Thymus (tissue), 11 donors: ENCODE measurements around the gene ZNF792. TPM values are rescaled to one million over a fixed set of nuclear protein-coding genes. Genes with fewer than 3 reads are reported as not detected.
"Not testable (repeated sequence)": the region's sequence is repeated elsewhere in the genome, so short reads cannot be mapped to it uniquely, and the experiment has no call there.

Experiments
- DNase-seq, 9 donors: peaks; one replicate each; pipeline ENCODE4 v3.0.0-alpha.2; 2013; ENCODE audit warnings: low spot score in 9 of 9, low read depth in 6 of 9, missing footprints in 1 of 9
- H3K27ac ChIP-seq, 2 donors: one replicate each; pipeline ENCODE4 v1.5.1; 2013; ENCODE audit warnings: control low read depth in 1 of 2, low read depth in 1 of 2, low read length in 1 of 2, mild to moderate bottlenecking in 1 of 2, moderate library complexity in 1 of 2
- H3K27me3 ChIP-seq, 2 donors: one replicate each; pipeline ENCODE4 v1.5.1; 2013; ENCODE audit warnings: low read length in 1 of 2; ENCODE audit not compliant: control insufficient read depth in 2 of 2, insufficient read depth in 1 of 2
- H3K36me3 ChIP-seq, 2 donors: one replicate each; pipeline ENCODE4 v1.5.1; 2013; ENCODE audit warnings: low read length in 1 of 2, mild to moderate bottlenecking in 1 of 2, moderate library complexity in 1 of 2; ENCODE audit not compliant: control insufficient read depth in 2 of 2, insufficient read depth in 2 of 2
- H3K4me1 ChIP-seq, 2 donors: one replicate each; pipeline ENCODE4 v1.5.1; 2013; ENCODE audit warnings: low read length in 2 of 2; ENCODE audit not compliant: control insufficient read depth in 2 of 2, insufficient read depth in 2 of 2
- H3K4me3 ChIP-seq, 2 donors: one replicate each; pipeline ENCODE4 v1.5.1; 2013; ENCODE audit warnings: low read length in 2 of 2, control low read depth in 1 of 2, mild to moderate bottlenecking in 1 of 2
- H3K9me3 ChIP-seq, 2 donors: one replicate each; pipeline ENCODE4 v1.5.1; 2013; ENCODE audit warnings: low read length in 1 of 2, mild to moderate bottlenecking in 1 of 2; ENCODE audit not compliant: control insufficient read depth in 2 of 2, insufficient read depth in 1 of 2
- WGBS: extraction: QIAGEN DNeasy Blood & Tissue Kit; methylation state at CpG from one replicate; pipeline ENCODE4 v1.1.7; 2013; 5-methylcytosine and 5-hydroxymethylcytosine counted together
- polyA plus RNA-seq: library from polyadenylated mRNA; stranded (reverse); fragments of 200-250 nt; gene quantifications from one replicate; pipeline ENCODE4 v1.2.3, GENCODE V29; 2013
- total RNA-seq: library from RNA; stranded (reverse); fragments of 120-200 nt; gene quantifications from one replicate; pipeline ENCODE4 v1.2.4, GENCODE V29; 2013
- donor health status: healthy.

Gene ZNF792
- total and polyA plus RNA-seq, 2 donors = 2.6 to 5.4 TPM

DNA sequence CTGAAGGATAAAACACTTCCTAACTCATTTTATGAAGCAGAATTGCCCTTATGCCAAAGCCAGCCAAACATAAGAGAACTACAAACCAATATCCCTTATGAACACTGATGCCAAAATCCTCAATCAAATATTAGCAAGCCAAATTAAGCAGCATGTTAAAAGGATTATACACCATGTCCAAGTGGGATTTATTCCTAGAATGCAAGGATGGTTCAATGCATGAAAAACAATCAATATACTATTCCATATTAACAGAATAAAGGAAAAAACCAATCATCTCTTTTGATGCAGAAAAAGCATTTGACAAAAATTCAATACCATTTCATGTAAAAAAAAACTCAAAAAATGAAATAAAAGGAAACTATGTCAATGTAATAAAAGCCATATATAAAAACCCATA, 10.9 kb downstream of the ZNF792 start:
- no peaks in the 10 kb centered on the region for H3K4me1 ChIP-seq
- DNase-seq = no peak
- no peaks in the 10 kb centered on the region for H3K27me3 ChIP-seq
- H3K4me3 ChIP-seq = no peak overlapping the region
- no peak overlapping the region for H3K27ac ChIP-seq
- H3K36me3 ChIP-seq = peaks cover 6 to 10% of the 10 kb centered on the region in 2 donors
- H3K9me3 ChIP-seq = peaks cover 16% of the 10 kb centered on the region in 2 donors

DNA sequence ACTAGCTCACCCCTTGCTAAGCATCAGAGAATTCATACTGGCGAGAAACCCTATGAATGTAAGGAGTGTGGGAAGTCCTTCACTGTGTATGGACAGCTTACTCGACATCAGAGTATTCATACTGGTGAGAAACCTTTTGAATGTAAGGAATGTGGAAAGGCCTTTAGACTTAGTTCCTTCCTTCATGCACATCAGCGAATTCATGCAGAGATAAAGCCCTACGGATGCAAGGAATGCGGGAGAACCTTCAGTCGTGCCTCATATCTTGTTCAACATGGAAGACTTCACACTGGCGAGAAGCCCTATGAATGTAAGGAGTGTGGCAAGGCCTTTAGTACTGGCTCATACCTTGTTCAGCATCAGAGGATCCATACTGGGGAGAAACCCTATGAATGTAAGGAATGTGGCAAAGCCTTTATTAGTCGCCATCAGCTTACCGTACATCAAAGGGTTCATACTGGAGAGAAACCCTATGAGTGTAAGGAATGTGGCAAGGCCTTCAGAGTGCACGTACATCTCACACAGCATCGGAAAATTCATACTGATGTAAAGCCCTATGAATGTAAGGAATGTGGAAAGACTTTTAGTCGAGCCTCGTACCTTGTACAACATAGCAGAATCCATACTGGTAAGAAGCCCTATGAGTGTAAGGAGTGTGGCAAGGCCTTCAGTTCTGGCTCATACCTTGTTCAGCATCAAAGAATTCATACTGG, 20.0 kb downstream of the ZNF792 start:
- Histone ChIP-seq H3K27ac (no peak overlapping the region), H3K9me3 (peaks cover 0 to 4% of the 10 kb centered on the region in 2 donors), H3K4me3 (no peak overlapping the region), H3K36me3 (peaks cover 4 to 11% of the 10 kb centered on the region in 2 donors), H3K4me1 (no peaks in the 10 kb centered on the region), H3K27me3 (no peaks in the 10 kb centered on the region)
- DNase-seq = no peak
- 98% methylated on average over 13 of the region's 13 CpGs for WGBS

GRCh38 chr19:34938886-34939285, 25.1 kb downstream of the ZNF792 start:
- H3K27ac ChIP-seq = no peak overlapping the region
- peaks cover 6 to 8% of the 10 kb centered on the region in 2 donors for H3K36me3 ChIP-seq
- WGBS = 92% methylated on average over 9 of the region's 10 CpGs
- DNase-seq = no peak
- no peaks in the 10 kb centered on the region for H3K4me1 ChIP-seq
- no peaks in the 10 kb centered on the region for H3K9me3 ChIP-seq
- no peak overlapping the region for H3K4me3 ChIP-seq
- H3K27me3 ChIP-seq = no peaks in the 10 kb centered on the region

DNA sequence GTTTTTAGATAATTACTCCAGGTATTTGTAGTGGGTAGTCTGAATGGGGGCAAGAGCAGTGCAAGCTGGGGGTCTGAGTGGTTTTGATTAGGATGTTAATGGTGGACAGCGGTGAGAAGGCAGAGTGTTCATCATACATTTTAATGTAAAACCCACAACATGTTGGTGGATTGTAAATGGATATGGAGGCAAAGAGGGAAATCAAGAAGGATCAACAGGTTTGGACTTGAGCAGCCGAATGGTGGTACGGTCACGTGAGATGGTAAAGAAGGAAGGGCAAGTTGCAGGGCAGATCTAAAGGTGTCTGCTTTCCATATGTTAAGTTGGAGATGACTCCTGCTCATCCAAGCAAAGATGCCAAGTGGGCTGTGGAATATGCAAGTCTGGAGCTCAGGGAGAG, 27.8 kb downstream of the ZNF792 start:
- H3K36me3 ChIP-seq = peaks cover 0 to 6% of the 10 kb centered on the region in 2 donors
- H3K27ac ChIP-seq = no peak overlapping the region
- H3K27me3 ChIP-seq = no peaks in the 10 kb centered on the region
- H3K4me1 ChIP-seq = no peaks in the 10 kb centered on the region
- 97% methylated on average over 4 of the region's 4 CpGs for WGBS
- H3K4me3 ChIP-seq = no peak overlapping the region
- no peak for DNase-seq
- no peaks in the 10 kb centered on the region for H3K9me3 ChIP-seq

- WGBS = 90% methylated on average over 6 of the region's 6 CpGs
- no peaks in the 10 kb centered on the region for H3K27me3 ChIP-seq
- no peak for DNase-seq
- peaks cover 0 to 2% of the 10 kb centered on the region in 2 donors for H3K36me3 ChIP-seq
- H3K27ac ChIP-seq = no peak overlapping the region
- H3K4me3 ChIP-seq = no peak overlapping the region
- no peaks in the 10 kb centered on the region for H3K4me1 ChIP-seq
- no peaks in the 10 kb centered on the region for H3K9me3 ChIP-seq
Measured at GRCh38 chr19:34932494-34932893, 31.5 kb downstream of the ZNF792 start.

DNA sequence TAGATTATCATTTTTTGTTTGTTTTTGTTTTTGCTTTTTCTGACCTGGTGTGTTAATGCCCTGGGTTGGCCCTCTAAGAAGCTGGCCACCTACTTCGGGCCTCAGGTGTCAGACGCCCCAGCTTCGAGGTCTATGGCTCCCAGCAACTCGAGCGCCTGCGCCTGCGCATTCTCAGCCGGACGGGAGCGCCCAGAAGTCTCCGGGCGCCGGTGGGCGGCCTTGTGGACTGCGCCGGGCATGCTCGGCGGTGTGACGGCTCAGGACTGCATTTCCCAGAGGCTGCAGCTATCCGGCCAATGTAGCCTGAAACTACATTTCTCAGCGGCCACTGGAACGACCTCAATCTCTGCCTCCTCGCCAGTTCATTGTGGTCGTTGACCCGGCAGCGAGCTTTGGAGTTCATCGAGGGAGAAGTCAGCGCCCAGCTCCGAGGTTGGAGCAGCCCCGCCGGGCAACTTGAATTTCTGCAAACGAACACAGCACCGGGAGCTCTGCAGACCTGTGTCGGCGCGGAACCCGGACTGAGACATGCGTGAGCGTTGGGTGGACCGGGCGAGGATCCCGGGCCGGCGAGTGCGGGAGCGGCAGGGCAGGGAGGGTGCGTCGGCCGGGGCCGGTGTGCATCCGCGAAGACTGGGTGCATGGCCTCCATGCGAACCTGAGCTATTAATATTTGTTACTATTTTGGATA, 37.2 kb downstream of the ZNF792 start, which contains the start of gene ZNF30:
Gene ZNF30, plus strand, starts transcription at position 219 of the 691 bp plus-strand sequence. CDS start 3,045 bp downstream, outside the sequence.
- H3K27me3 ChIP-seq = peaks cover 0 to 4% of the 10 kb centered on the region in 2 donors
- DNase-seq = peak; percentile 27 to 82 (median 48)
- WGBS = under 1% methylated on average over 53 of the region's 53 CpGs
- H3K4me3 ChIP-seq = peak within 1 kb of the TSS; percentile 57 to 70
- H3K36me3 ChIP-seq = peaks cover 0 to 2% of the 10 kb centered on the region in 2 donors
- H3K9me3 ChIP-seq = no peaks in the 10 kb centered on the region
- H3K4me1 ChIP-seq = no peaks in the 10 kb centered on the region
- H3K27ac ChIP-seq = no peak within 1 kb of the TSS

- peak overlapping the region in 1 of 2 donors; percentile 70 for H3K4me3 ChIP-seq
- DNase-seq = no peak
- no peaks in the 10 kb centered on the region for H3K4me1 ChIP-seq
- 86% methylated on average over 3 of the region's 3 CpGs for whole genome bisulfite sequencing
- peaks cover 0 to 4% of the 10 kb centered on the region in 2 donors for H3K27me3 ChIP-seq
- no peaks in the 10 kb centered on the region for H3K9me3 ChIP-seq
- no peak overlapping the region for H3K27ac ChIP-seq
- no peaks in the 10 kb centered on the region for H3K36me3 ChIP-seq
Measured at GRCh38 chr19:34926361-34926684, 37.7 kb downstream of the ZNF792 start.

GRCh38 chr19:34925278-34925855, 38.7 kb downstream of the ZNF792 start:
- no peaks in the 10 kb centered on the region for H3K36me3 ChIP-seq
- H3K27ac ChIP-seq = no peak overlapping the region
- 97% methylated on average over 15 of the region's 15 CpGs for WGBS
- no peaks in the 10 kb centered on the region for H3K9me3 ChIP-seq
- H3K4me3 ChIP-seq = no peak overlapping the region
- peaks cover 0 to 4% of the 10 kb centered on the region in 2 donors for H3K27me3 ChIP-seq
- no peaks in the 10 kb centered on the region for H3K4me1 ChIP-seq
- no peak for DNase-seq

- not testable (repeated sequence) for H3K4me3 ChIP-seq, H3K27me3 ChIP-seq, H3K36me3 ChIP-seq, H3K27ac ChIP-seq, H3K9me3 ChIP-seq, H3K4me1 ChIP-seq, DNase-seq
- WGBS = 87% methylated on average over 8 of the region's 8 CpGs
Measured at GRCh38 chr19:34920090-34920786, 43.8 kb downstream of the ZNF792 start.
